Measurements from ENCODE around the gene DCP1A. TPM values are rescaled to one million over a fixed set of nuclear protein-coding genes. Genes with fewer than 3 reads are reported as not detected.

The DCP1A gene
- total RNA-seq, 1 experiment from 2014 or later: 12.7 TPM

DNA sequence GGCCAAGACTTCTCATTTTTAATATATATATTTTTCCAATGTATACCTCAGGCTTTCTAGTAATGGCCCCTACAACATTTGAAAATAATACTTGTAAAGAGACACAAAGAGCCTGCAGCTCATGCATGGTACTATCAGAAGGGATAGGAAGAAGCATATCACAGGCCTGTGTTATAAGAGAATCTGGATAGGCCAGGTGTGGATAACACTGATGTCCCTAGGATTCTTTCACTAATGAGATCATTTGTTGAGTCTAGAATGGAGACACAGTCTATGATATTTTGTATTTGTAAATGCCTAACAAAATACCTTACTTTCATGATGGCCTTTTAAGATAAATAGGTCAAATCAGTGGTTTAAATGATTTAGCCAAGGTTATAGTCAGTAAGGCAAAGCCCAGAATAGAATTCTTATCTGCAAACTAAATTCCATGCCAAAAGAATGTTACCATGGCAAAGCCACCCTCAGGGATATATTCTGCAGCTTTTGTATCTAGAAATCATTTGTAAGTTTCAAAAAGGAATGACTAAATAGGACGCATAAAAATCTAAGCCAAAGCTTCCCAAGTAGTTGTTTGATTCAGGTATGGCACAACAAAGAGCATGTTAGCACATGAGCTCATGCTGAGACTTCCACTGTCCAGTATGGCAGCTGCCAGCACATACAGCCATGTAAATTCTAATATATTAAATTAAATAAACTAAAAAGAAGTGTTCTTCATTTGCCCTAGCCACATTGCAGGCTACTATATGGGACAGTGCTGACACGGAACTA lies 10.0 kb downstream of the DCP1A start:
- H3K9me3 ChIP-seq (ENCODE audit: low read length): no peaks in the 10 kb centered on the region
- no peak overlapping the region for H2AFZ ChIP-seq (ENCODE audit: low read length)
- CTCF ChIA-PET: no interaction called here
- no peaks in the 10 kb centered on the region for H3K27me3 ChIP-seq (ENCODE audit: low read length)
- no peaks in the 10 kb centered on the region for H3K4me1 ChIP-seq (ENCODE audit: insufficient read depth, low read length)
- intact Hi-C loops (cut with micrococcal nuclease): no loop called here
- no peak overlapping the region for H3K27ac ChIP-seq (ENCODE audit: low read length)
- POLR2A ChIA-PET (ENCODE audit: unreplicated experiment): no interaction called here
- H3K4me3 ChIP-seq (ENCODE audit: low read length): no peak overlapping the region
- peaks cover 43% of the 10 kb centered on the region for H3K36me3 ChIP-seq (ENCODE audit: low read depth, low read length)
- H3K9me2 ChIP-seq (replicated peaks; ENCODE audit: low read length): no peaks in the 10 kb centered on the region
- peaks cover 20% of the 10 kb centered on the region for H3K79me2 ChIP-seq (ENCODE audit: low read length)
- H3K4me2 ChIP-seq (ENCODE audit: low read length): no peak overlapping the region
- no peaks in the 10 kb centered on the region for H3F3A ChIP-seq (ENCODE audit: low read length, unreplicated experiment)
- DNase-seq (no peak), ATAC-seq (no peak)
- TF ChIP-seq CTCF (conservative IDR thresholded peaks at IDR 0.05; ENCODE audit: low read depth, low read length) (no peak), EZH2 (IDR thresholded peaks at IDR 0.05; ENCODE audit: low read length, unreplicated experiment) (no peak), EZH2phosphoT487 (IDR thresholded peaks at IDR 0.05; ENCODE audit: borderline replicate concordance, low read length) (no peak)
- no peaks in the 10 kb centered on the region for H4K20me1 ChIP-seq (ENCODE audit: low read length)
- BruUV-seq (replicated peaks): no TSS peak
- no peak overlapping the region for H3K9ac ChIP-seq (ENCODE audit: low read length)

DNA sequence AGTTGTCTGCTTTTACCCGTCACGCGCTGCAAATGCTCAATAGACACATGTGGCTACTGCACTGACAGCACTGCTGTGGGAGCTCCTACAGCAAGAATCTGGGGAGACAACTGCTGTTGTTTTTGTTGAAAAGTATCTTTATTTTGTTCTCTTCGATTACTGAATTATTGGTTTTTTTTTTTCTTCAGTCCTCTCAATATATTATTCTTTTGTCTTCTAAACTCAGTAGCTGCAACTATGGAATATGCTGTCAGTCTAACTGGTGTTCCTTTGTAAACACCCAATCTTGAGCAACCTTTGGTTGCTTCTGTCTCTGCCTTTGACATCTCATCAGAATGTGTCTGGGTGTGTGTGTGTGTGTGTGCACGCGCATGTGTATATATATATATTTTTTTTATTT lies 12.6 kb downstream of the DCP1A start:
- no peaks in the 10 kb centered on the region for H3K4me1 ChIP-seq (ENCODE audit: insufficient read depth, low read length)
- intact Hi-C loops (cut with micrococcal nuclease): no loop called here
- no peaks in the 10 kb centered on the region for H4K20me1 ChIP-seq (ENCODE audit: low read length)
- H3K36me3 ChIP-seq (ENCODE audit: low read depth, low read length): peaks cover 37% of the 10 kb centered on the region
- ATAC-seq: no peak
- no peak overlapping the region for H3K9ac ChIP-seq (ENCODE audit: low read length)
- TF ChIP-seq CTCF (conservative IDR thresholded peaks at IDR 0.05; ENCODE audit: low read depth, low read length) (no peak), EZH2phosphoT487 (IDR thresholded peaks at IDR 0.05; ENCODE audit: borderline replicate concordance, low read length) (no peak), EZH2 (IDR thresholded peaks at IDR 0.05; ENCODE audit: low read length, unreplicated experiment) (no peak)
- no peaks in the 10 kb centered on the region for H3K9me2 ChIP-seq (replicated peaks; ENCODE audit: low read length)
- H3K79me2 ChIP-seq (ENCODE audit: low read length): peaks cover 16% of the 10 kb centered on the region
- POLR2A ChIA-PET (ENCODE audit: unreplicated experiment): no interaction called here
- H3K4me2 ChIP-seq (ENCODE audit: low read length): no peak overlapping the region
- H3K4me3 ChIP-seq (ENCODE audit: low read length): no peak overlapping the region
- CTCF ChIA-PET: interaction anchor here (0.7 kb wide), 1 partner anchor 179 kb away, joined by 3 read pairs; no protein-coding TSS in a partner anchor
- no peak overlapping the region for H3K27ac ChIP-seq (ENCODE audit: low read length)
- H3F3A ChIP-seq (ENCODE audit: low read length, unreplicated experiment): no peaks in the 10 kb centered on the region
- H3K27me3 ChIP-seq (ENCODE audit: low read length): no peaks in the 10 kb centered on the region
- DNase-seq: no peak
- no peak overlapping the region for H2AFZ ChIP-seq (ENCODE audit: low read length)
- no TSS peak for BruUV-seq (replicated peaks)
- H3K9me3 ChIP-seq (ENCODE audit: low read length): no peaks in the 10 kb centered on the region

DNA sequence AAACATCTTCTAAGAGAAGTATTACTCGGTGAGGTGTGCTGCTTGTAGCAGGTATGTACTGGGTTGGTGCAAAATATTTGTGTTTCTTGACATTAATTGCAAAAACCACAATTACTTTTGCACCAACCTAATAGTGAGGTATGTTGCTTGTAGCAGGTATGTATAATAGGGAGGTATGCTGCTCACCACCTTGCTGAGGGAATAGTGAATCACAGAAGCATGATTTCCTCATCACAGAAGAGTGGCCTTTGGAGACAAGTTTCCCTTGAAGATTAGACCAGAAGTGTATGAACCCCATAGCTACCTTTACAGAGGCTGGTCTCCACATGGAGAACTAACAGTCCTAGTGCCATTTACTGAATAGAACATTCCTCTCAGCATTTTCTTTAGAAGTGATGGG lies 15.5 kb downstream of the DCP1A start:
- H3K9me3 ChIP-seq (ENCODE audit: low read length): no peaks in the 10 kb centered on the region
- peaks cover 14% of the 10 kb centered on the region; the same call in 1 of the 2 replicates for H3K79me2 ChIP-seq (ENCODE audit: low read length)
- DNase-seq (no peak), ATAC-seq (no peak)
- TF ChIP-seq CTCF (conservative IDR thresholded peaks at IDR 0.05; ENCODE audit: low read depth, low read length) (no peak), EZH2phosphoT487 (IDR thresholded peaks at IDR 0.05; ENCODE audit: borderline replicate concordance, low read length) (no peak), EZH2 (IDR thresholded peaks at IDR 0.05; ENCODE audit: low read length, unreplicated experiment) (no peak)
- H3K9ac ChIP-seq (ENCODE audit: low read length): no peak overlapping the region
- BruUV-seq (replicated peaks): no TSS peak
- no peaks in the 10 kb centered on the region for H3K4me1 ChIP-seq (ENCODE audit: insufficient read depth, low read length)
- intact Hi-C loops (cut with micrococcal nuclease): no loop called here
- no peak overlapping the region for H3K4me3 ChIP-seq (ENCODE audit: low read length)
- H3K9me2 ChIP-seq (replicated peaks; ENCODE audit: low read length): no peaks in the 10 kb centered on the region
- H3K4me2 ChIP-seq (ENCODE audit: low read length): no peak overlapping the region
- H3F3A ChIP-seq (ENCODE audit: low read length, unreplicated experiment): no peaks in the 10 kb centered on the region
- peaks cover 30% of the 10 kb centered on the region for H3K36me3 ChIP-seq (ENCODE audit: low read depth, low read length)
- no peak overlapping the region for H3K27ac ChIP-seq (ENCODE audit: low read length)
- H3K27me3 ChIP-seq (ENCODE audit: low read length): no peaks in the 10 kb centered on the region
- H2AFZ ChIP-seq (ENCODE audit: low read length): no peak overlapping the region
- CTCF ChIA-PET: no interaction called here
- POLR2A ChIA-PET (ENCODE audit: unreplicated experiment): no interaction called here
- no peaks in the 10 kb centered on the region for H4K20me1 ChIP-seq (ENCODE audit: low read length)

All from PC-3 (cell line).